ENCODE data around the gene MEIOC. TPM values are rescaled to one million over a fixed set of nuclear protein-coding genes. Genes with fewer than 3 reads are reported as not detected.

The MEIOC gene
- total RNA-seq (2022; extraction: Qiagen RNA extraction): 1.7 to 3.8 TPM (median 2.8 TPM) in 5 replicates

GRCh38 chr17:44655983-44656710 lies at the start of gene MEIOC:
MEIOC (plus strand) TSS chr17:44656468; CDS start chr17:44656614, 146 bp downstream.

GRCh38 chr17:44689477-44690217 lies 33.4 kb downstream of the MEIOC start, which contains the start of gene CCDC43:
CCDC43 (minus strand) TSS chr17:44689776; CDS start chr17:44689753, 23 bp downstream.

GRCh38 chr17:44708401-44709263 lies 52.4 kb downstream of the MEIOC start, which contains the start of gene DBF4B:
DBF4B (plus strand) TSS chr17:44708665; CDS start chr17:44708821, 156 bp downstream.

Other genes with a start within 250 kb of the MEIOC start
- gene GPATCH8, start 153.1 kb upstream of the MEIOC start, total RNA-seq (2022; extraction: Qiagen RNA extraction): 17.4 to 26.7 TPM (median 23.4 TPM) in 5 replicates
- 19.8 to 30.4 TPM (median 27.7 TPM) in 5 replicates for gene FZD2, start 99.0 kb upstream of the MEIOC start, total RNA-seq (2022; extraction: Qiagen RNA extraction)
- 31.1 to 35.8 TPM (median 33.1 TPM) in 5 replicates for gene CCDC43, start 33.3 kb downstream of the MEIOC start, total RNA-seq (2022; extraction: Qiagen RNA extraction)
- 17.9 to 24.5 TPM (median 23.0 TPM) in 5 replicates for gene DBF4B, start 52.2 kb downstream of the MEIOC start, total RNA-seq (2022; extraction: Qiagen RNA extraction)
- gene ADAM11, start 102.5 kb downstream of the MEIOC start, total RNA-seq (2022; extraction: Qiagen RNA extraction): 1.2 to 2.2 TPM (median 1.9 TPM) in 5 replicates
- gene GJC1, start 173.8 kb downstream of the MEIOC start, total RNA-seq (2022; extraction: Qiagen RNA extraction): 24.4 to 34.2 TPM (median 32.2 TPM) in 5 replicates
- not detected in 5 replicates for gene HIGD1B, start 191.4 kb downstream of the MEIOC start, total RNA-seq (2022; extraction: Qiagen RNA extraction)
- 142 to 168 TPM (median 157 TPM) in 5 replicates for gene EFTUD2, start 243.0 kb downstream of the MEIOC start, total RNA-seq (2022; extraction: Qiagen RNA extraction)

All from A549 treated with dexamethasone at 1 μM for 4 hours (cell line).